ENCODE results near the gene MDN1. TPM values are rescaled to one million over a fixed set of nuclear protein-coding genes. Genes with fewer than 3 reads are reported as not detected.

Gene MDN1
- total and polyA plus RNA-seq, 10 donors, result 23.0 to 56.3 (median 36.7) TPM

- DNase-seq, result no peak
- 60 to 95% (median 87%) methylated on average over 6 of the region's 6 CpGs for WGBS, 5 donors
- Histone ChIP-seq H3K9me3 (no peaks in the 10 kb centered on the region), H3K27ac (no peak overlapping the region), H3K4me3 (no peak overlapping the region), H3K27me3 (replicated peaks in 1 of 7) (no peaks in the 10 kb centered on the region), H3K36me3 (peaks cover 0 to 25% (median 12%) of the 10 kb centered on the region in 6 donors), H3K4me1 (no peaks in the 10 kb centered on the region)
- TF ChIP-seq CTCF (IDR thresholded peaks at IDR 0.05 in 8 of 11, conservative IDR thresholded peaks at IDR 0.05 in 3 of 11) (no peak), POLR2A (IDR thresholded peaks at IDR 0.05) (no peak), POLR2AphosphoS5 (IDR thresholded peaks at IDR 0.05) (no peak)
- intact Hi-C loops (cut with DNase I; ENCODE audit: low total_unique reads), result no loop called here
These were observed 13.7 kb downstream of the MDN1 start for GRCh38 chr6:89805814-89806371.

- Histone ChIP-seq H3K4me1 (no peaks in the 10 kb centered on the region), H3K27me3 (replicated peaks in 1 of 7) (no peaks in the 10 kb centered on the region), H3K27ac (no peak overlapping the region), H3K36me3 (peaks cover 0 to 51% (median 18%) of the 10 kb centered on the region in 6 donors), H3K9me3 (no peaks in the 10 kb centered on the region), H3K4me3 (no peak overlapping the region)
- 92 to 97% (median 94%) methylated on average over 10 of the region's 10 CpGs for WGBS, 5 donors
- TF ChIP-seq POLR2A (IDR thresholded peaks at IDR 0.05), result no peak
- no peak for TF ChIP-seq POLR2AphosphoS5 (IDR thresholded peaks at IDR 0.05)
- intact Hi-C loops (cut with DNase I; ENCODE audit: low total_unique reads), result no loop called here
- DNase-seq, result no peak
These were observed 16.3 kb downstream of the MDN1 start for GRCh38 chr6:89803271-89803670.

- H3K9me3 ChIP-seq, result no peaks in the 10 kb centered on the region
- H3K4me1 ChIP-seq, result peaks cover 0 to 5% (median under 1%) of the 10 kb centered on the region in 6 donors
- no peak overlapping the region for H3K4me3 ChIP-seq
- H3K36me3 ChIP-seq, result peaks cover 0 to 77% (median 18%) of the 10 kb centered on the region in 6 donors
- intact Hi-C loops (cut with DNase I; ENCODE audit: low total_unique reads), result no loop called here
- TF ChIP-seq CTCF (IDR thresholded peaks at IDR 0.05 in 8 of 11, conservative IDR thresholded peaks at IDR 0.05 in 3 of 11) (no peak), POLR2A (IDR thresholded peaks at IDR 0.05) (no peak), POLR2AphosphoS5 (IDR thresholded peaks at IDR 0.05) (no peak)
- no peak overlapping the region for H3K27ac ChIP-seq
- no peaks in the 10 kb centered on the region for H3K27me3 ChIP-seq (replicated peaks in 1 of 7)
- 85 to 95% (median 92%) methylated on average over 2 of the region's 2 CpGs for WGBS, 5 donors
- no peak for DNase-seq
These were observed 19.8 kb downstream of the MDN1 start for GRCh38 chr6:89799756-89800155.

- Histone ChIP-seq H3K4me3 (no peak overlapping the region), H3K27me3 (replicated peaks in 1 of 7) (no peaks in the 10 kb centered on the region), H3K9me3 (no peaks in the 10 kb centered on the region), H3K36me3 (peaks cover 0 to 84% (median 18%) of the 10 kb centered on the region in 6 donors), H3K27ac (no peak overlapping the region), H3K4me1 (peaks cover 0 to 12% (median 7%) of the 10 kb centered on the region in 6 donors)
- DNase-seq, result no peak
- intact Hi-C loops (cut with DNase I; ENCODE audit: low total_unique reads), result no loop called here
- TF ChIP-seq POLR2A (IDR thresholded peaks at IDR 0.05), result no peak
- no peak for TF ChIP-seq POLR2AphosphoS5 (IDR thresholded peaks at IDR 0.05)
- TF ChIP-seq CTCF (IDR thresholded peaks at IDR 0.05 in 8 of 11, conservative IDR thresholded peaks at IDR 0.05 in 3 of 11), result no peak
- WGBS, 5 donors, result 90 to 99% (median 96%) methylated on average over 8 of the region's 8 CpGs
These were observed 20.5 kb downstream of the MDN1 start for GRCh38 chr6:89799096-89799495.
